BE2C (cell line): ENCODE results near the gene MTMR4.
A peak's percentile ranks its signal among the peaks of the same experiment; 100 is the strongest.

Experiments
- DNase-seq: peaks from one replicate; pipeline ENCODE4 v3.0.0-alpha.2; 2020
- H3K27me3 ChIP-seq: fragments of 250-450 bp; sonication (Bioruptor Pico); 2 replicates; pipeline ENCODE4 v1.5.1; 2020; ENCODE audit warnings: mild to moderate bottlenecking
- H3K36me3 ChIP-seq: fragments of 250-450 bp; sonication (Bioruptor Pico); 2 replicates; pipeline ENCODE4 v1.5.1; 2020; ENCODE audit warnings: mild to moderate bottlenecking
- H3K4me1 ChIP-seq: fragments of 250-450 bp; sonication (Bioruptor Pico); 2 replicates; pipeline ENCODE4 v1.5.1; 2020
- H3K4me3 ChIP-seq: 2 replicates; pipeline ENCODE4 v1.5.1; 2011; ENCODE audit warnings: low read depth, low read length
- H3K9me3 ChIP-seq: fragments of 250-450 bp; sonication (Bioruptor Pico); 2 replicates; pipeline ENCODE4 v1.5.1; 2020
- CTCF ChIP-seq: IDR thresholded peaks from 2 replicates; pipeline ENCODE4 v1.5.1; 2012; ENCODE audit warnings: mild to moderate bottlenecking, low read depth, low read length

Gene MTMR4

GRCh38 chr17:58534331-58534730, 19.9 kb upstream of the MTMR4 start:
- no peak overlapping the region for H3K4me3 ChIP-seq
- no peak for DNase-seq
- H3K4me1 ChIP-seq = no peaks in the 10 kb centered on the region
- TF ChIP-seq CTCF = peak; percentile 19
- no peaks in the 10 kb centered on the region for H3K36me3 ChIP-seq
- H3K27me3 ChIP-seq = peaks cover 8% of the 10 kb centered on the region
- H3K9me3 ChIP-seq = no peaks in the 10 kb centered on the region

DNA sequence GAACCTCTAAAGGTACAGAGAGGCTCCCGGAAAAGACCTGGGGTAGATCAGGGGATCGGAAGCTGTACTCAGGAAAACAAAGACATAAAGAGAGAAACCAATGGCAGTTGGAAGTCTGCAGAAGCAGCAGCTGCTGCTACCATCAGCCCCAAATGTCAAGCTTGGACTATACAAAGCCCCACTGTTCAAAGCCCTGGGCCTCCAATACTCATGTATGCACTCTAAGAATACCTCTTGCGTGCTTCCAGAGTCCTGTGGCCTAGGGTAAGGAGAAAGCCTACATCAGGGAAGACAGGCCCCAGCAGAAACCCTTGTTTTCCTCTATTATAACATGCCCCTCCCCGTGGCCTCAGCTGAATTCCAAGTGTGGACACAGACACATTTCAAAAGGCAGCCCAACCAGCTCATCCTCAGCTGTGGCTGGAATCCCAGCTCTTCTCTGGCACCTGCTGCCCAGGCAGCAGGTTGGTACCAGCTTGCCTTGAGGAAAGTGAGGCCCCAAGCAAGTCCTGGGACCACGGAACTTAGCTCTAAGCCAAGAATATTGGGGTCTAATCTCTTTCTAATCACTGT, 19.3 kb upstream of the MTMR4 start:
- no peak for TF ChIP-seq CTCF
- no peak overlapping the region for H3K4me3 ChIP-seq
- DNase-seq = no peak
- H3K9me3 ChIP-seq = no peaks in the 10 kb centered on the region
- no peaks in the 10 kb centered on the region for H3K36me3 ChIP-seq
- H3K27me3 ChIP-seq = peaks cover 8% of the 10 kb centered on the region
- H3K4me1 ChIP-seq = no peaks in the 10 kb centered on the region

DNA sequence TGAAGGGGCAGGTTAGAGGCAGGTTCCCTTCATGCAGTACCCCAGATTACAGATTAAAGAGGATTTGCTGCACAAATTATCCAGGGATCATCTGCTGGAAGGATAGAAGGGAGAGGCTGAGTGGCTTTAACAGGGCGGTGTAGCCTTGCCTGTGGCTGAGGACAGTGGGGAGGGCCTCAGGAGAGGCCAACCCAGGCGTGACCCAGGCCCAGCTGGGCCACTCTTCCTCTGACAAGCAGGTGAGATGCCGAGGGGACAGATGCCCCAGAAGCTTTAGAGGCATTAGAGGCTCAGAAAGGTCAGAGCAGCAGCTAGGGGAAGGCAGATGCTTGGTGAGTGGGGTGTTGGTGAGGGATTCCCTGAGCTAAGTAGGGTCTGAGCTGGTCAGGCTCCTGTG, 18.1 kb upstream of the MTMR4 start:
- peaks cover 8% of the 10 kb centered on the region for H3K27me3 ChIP-seq
- DNase-seq = no peak
- H3K9me3 ChIP-seq = no peaks in the 10 kb centered on the region
- no peak for TF ChIP-seq CTCF
- H3K36me3 ChIP-seq = no peaks in the 10 kb centered on the region
- no peak overlapping the region for H3K4me3 ChIP-seq
- H3K4me1 ChIP-seq = no peaks in the 10 kb centered on the region

DNA sequence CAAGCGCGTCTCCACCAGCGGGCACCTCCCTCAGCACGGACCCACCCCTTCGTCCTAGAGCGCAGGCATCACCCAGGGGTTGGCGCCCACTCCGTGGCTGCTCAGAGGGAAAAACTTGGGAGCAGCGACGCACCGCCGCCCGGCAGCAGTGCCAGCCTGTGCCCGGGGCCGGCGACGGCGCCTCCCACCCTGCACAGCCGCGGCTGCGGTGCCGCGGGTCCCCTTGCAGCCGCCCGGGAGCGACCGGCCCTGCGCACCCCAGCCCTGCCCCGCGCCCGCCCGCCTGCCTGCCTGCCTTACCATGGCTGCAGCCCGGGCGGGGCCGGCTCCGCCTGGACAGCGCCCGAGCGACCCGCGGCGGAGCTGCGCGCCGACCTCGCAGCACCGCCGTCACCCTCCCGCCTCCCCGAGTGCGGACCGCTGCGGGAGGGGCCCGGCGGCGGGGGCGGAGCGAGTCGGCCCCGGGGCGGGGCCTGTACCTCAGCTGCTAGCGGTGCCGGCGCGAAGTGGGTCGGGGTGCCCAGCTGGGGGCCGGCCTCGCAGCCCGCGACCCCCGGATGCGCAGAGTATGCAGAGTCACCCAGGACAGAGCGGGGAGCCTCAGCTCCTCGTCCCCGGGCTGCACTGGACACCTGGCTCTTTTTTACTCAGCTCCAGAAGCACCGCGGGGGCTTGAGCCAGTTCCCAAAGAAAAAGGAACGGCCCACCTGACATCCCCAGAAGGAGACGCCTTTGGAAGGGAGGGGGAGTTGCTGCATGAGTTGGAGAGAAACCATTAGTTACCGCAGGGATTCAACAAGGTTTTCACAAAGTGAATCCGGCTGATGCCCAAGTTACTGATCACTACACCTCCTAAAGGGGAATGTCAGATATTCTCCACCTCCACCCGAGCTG, 17.5 kb upstream of the MTMR4 start:
- Histone ChIP-seq H3K4me3 (peak overlapping the region; percentile 52), H3K27me3 (peaks cover 8% of the 10 kb centered on the region), H3K36me3 (no peaks in the 10 kb centered on the region), H3K4me1 (no peaks in the 10 kb centered on the region), H3K9me3 (no peaks in the 10 kb centered on the region)
- DNase-seq = peak; percentile 66
- TF ChIP-seq CTCF = no peak

- TF ChIP-seq CTCF = no peak
- Histone ChIP-seq H3K36me3 (no peaks in the 10 kb centered on the region), H3K4me3 (peak overlapping the region; percentile 52), H3K4me1 (no peaks in the 10 kb centered on the region), H3K9me3 (no peaks in the 10 kb centered on the region), H3K27me3 (peaks cover 8% of the 10 kb centered on the region)
- DNase-seq = no peak
Measured at GRCh38 chr17:58531122-58531521, 16.7 kb upstream of the MTMR4 start.

DNA sequence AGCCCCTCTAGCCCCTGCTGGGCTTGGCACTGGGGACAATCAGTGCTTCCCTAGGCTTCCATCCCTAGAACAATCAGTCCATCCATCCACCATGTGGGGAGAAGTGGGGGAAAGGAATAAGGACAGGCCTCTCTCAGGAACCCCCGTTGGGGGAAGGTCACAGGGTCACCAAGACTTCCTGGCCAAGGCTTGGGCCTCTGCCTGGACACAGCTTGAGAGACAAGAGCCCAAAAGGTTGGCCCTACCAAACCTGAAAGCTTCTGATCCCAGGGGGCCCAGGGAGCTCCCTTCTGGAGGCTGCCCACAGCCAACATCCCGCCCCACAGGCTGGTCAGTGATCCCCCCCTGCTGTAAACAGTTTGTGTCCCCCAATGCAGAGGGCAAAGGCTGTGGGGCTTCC, 16.2 kb upstream of the MTMR4 start:
- no peak for TF ChIP-seq CTCF
- no peak for DNase-seq
- H3K9me3 ChIP-seq = no peaks in the 10 kb centered on the region
- H3K36me3 ChIP-seq = no peaks in the 10 kb centered on the region
- H3K4me1 ChIP-seq = no peaks in the 10 kb centered on the region
- no peak overlapping the region for H3K4me3 ChIP-seq
- H3K27me3 ChIP-seq = peaks cover 8% of the 10 kb centered on the region
